Body of pancreas (tissue), 4 donors: ENCODE results near the gene CFAP46. TPM values are rescaled to one million over a fixed set of nuclear protein-coding genes. Genes with fewer than 3 reads are reported as not detected.

ENCODE experiments used
- ATAC-seq: fragments of 150-250 bp; one replicate; pipeline ENCODE4 v1.9.1; 2016
- DNase-seq, 4 donors: peaks; one replicate each; pipeline ENCODE4 v3.0.0-alpha.2; 2019
- H3K27ac ChIP-seq, 4 donors: fragments of 200-600 bp; sonication (generic); 1 replicate in 3 of 4; 2 replicates in 1 of 4; pipeline versions ENCODE4 v1.5.1 to v1.6.1; 2016 to 2019; ENCODE audit warnings: mild to moderate bottlenecking in 1 of 4, mixed read lengths in 1 of 4, moderate library complexity in 1 of 4
- H3K27me3 ChIP-seq, 2 donors: fragments of 200-600 bp; sonication (generic); one replicate each; pipeline ENCODE4 v1.6.0; 2016; ENCODE audit warnings: mild to moderate bottlenecking in 1 of 2
- H3K36me3 ChIP-seq, 2 donors: fragments of 200-600 bp; sonication (generic); replicated peaks in 1 of 2; 2 replicates each; pipeline ENCODE4 v1.5.1; 2016; ENCODE audit warnings: low read depth in 2 of 2; ENCODE audit not compliant: insufficient read depth in 1 of 2
- H3K4me1 ChIP-seq: fragments of 200-600 bp; sonication (generic); one replicate; pipeline ENCODE4 v1.6.0; 2016
- H3K4me3 ChIP-seq, 2 donors: fragments of 200-600 bp; sonication (generic); 1 replicate in 1 of 2; 2 replicates in 1 of 2; pipeline ENCODE4 v1.5.1; 2016 to 2019
- H3K9me3 ChIP-seq, 3 donors: fragments of 200-600 bp; sonication (generic); 1 replicate in 2 of 3; 2 replicates in 1 of 3; pipeline ENCODE4 v1.5.1; 2016
- CTCF ChIP-seq, 7 experiments: fragments of 450-650 bp in 4 of 7; fragments of 200-600 bp in 3 of 7; sonication (generic) in 3 of 7; IDR thresholded peaks; one replicate each; pipeline ENCODE4 v1.5.1; 2016 to 2019; ENCODE audit warnings: antibody characterized with exemption in 7 of 7
- POLR2A ChIP-seq, 3 donors: fragments of 450-650 bp; IDR thresholded peaks; one replicate each; pipeline ENCODE4 v1.6.1; 2016; ENCODE audit warnings: antibody characterized with exemption in 3 of 3, mild to moderate bottlenecking in 2 of 3
- WGBS, 2 donors: methylation state at CpG; one replicate each; pipeline ENCODE4 v1.1.5; 2017; 5-methylcytosine and 5-hydroxymethylcytosine counted together
- intact Hi-C: fragments of 100-400 bp; cut with DNase I; formaldehyde crosslinking; loops from one replicate; pipeline ENCODE4 v1.15.1; 2023
- total RNA-seq, 2 donors: library from RNA; depleted of rRNA; stranded (reverse); fragments of >200 nt; gene quantifications; one replicate each; pipeline ENCODE4 v1.1.0, GENCODE V29; 2016

CFAP46 gene
- total RNA-seq, 2 donors from 2014 or later = 0.33 to 0.52 TPM

DNA sequence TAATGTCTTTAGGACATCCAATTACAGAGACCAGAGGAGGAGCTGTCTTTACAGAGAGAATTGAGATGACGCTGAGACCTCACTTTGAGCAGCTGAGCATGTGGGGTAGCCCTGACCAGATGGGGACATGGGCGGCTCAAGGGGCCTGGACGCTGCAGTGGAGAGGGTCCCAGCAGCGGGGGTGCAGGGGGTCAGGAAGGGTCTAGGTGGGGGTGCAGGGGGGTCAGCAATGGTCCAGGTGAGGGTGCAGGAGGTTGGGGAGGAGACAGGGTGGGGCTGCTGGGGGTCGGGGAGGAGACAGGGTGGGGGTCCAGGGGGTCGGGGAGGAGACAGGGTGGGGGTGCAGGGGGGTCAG, 43.2 kb upstream of the CFAP46 start:
- intact Hi-C loops = no loop called here
- H3K4me1 ChIP-seq = no peaks in the 10 kb centered on the region
- no peak overlapping the region for H3K4me3 ChIP-seq
- no peak for DNase-seq
- no peaks in the 10 kb centered on the region for H3K9me3 ChIP-seq
- H3K36me3 ChIP-seq = no peaks in the 10 kb centered on the region
- H3K27ac ChIP-seq = no peak overlapping the region
- ATAC-seq = no peak
- H3K27me3 ChIP-seq = no peaks in the 10 kb centered on the region
- TF ChIP-seq CTCF (IDR thresholded peaks at IDR 0.05) = no peak
- TF ChIP-seq POLR2A (IDR thresholded peaks at IDR 0.05) = no peak
- WGBS, 2 donors = 42 to 76% methylated on average over 5 to 6 of the region's 6 CpGs

- intact Hi-C loops = no loop called here
- TF ChIP-seq POLR2A (IDR thresholded peaks at IDR 0.05) (no peak), CTCF (IDR thresholded peaks at IDR 0.05) (no peak)
- Histone ChIP-seq H3K4me3 (no peak overlapping the region), H3K4me1 (no peaks in the 10 kb centered on the region), H3K27ac (no peak overlapping the region), H3K36me3 (no peaks in the 10 kb centered on the region), H3K27me3 (no peaks in the 10 kb centered on the region), H3K9me3 (no peaks in the 10 kb centered on the region)
- DNase-seq = no peak
- no peak for ATAC-seq
- WGBS, 2 donors = 36 to 43% methylated on average over 8 to 21 of the region's 26 CpGs
These were observed 42.6 kb upstream of the CFAP46 start for GRCh38 chr10:132984801-132985545.

DNA sequence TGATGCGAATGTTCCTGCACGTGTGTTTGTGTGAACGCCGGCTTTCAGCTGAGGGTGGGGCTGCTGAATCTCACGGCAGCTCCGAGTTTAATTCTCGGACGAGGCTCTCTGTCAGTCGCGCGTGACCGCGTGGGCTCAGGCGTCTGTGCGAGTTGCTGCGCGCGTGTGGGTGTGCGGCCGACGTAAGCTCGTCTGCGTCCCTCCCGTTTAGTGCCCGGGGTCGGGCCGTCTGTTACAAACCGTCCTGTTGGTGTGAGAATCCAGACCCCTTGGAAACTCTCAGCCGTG, 41.6 kb upstream of the CFAP46 start:
- Histone ChIP-seq H3K27ac (no peak overlapping the region), H3K36me3 (no peaks in the 10 kb centered on the region), H3K9me3 (no peaks in the 10 kb centered on the region), H3K4me3 (no peak overlapping the region), H3K27me3 (no peaks in the 10 kb centered on the region), H3K4me1 (no peaks in the 10 kb centered on the region)
- intact Hi-C loops = no loop called here
- DNase-seq (no peak), ATAC-seq (no peak)
- TF ChIP-seq POLR2A (IDR thresholded peaks at IDR 0.05) = no peak
- TF ChIP-seq CTCF (IDR thresholded peaks at IDR 0.05) = no peak
- WGBS, 2 donors = 76 to 78% methylated on average over 24 to 29 of the region's 29 CpGs

DNA sequence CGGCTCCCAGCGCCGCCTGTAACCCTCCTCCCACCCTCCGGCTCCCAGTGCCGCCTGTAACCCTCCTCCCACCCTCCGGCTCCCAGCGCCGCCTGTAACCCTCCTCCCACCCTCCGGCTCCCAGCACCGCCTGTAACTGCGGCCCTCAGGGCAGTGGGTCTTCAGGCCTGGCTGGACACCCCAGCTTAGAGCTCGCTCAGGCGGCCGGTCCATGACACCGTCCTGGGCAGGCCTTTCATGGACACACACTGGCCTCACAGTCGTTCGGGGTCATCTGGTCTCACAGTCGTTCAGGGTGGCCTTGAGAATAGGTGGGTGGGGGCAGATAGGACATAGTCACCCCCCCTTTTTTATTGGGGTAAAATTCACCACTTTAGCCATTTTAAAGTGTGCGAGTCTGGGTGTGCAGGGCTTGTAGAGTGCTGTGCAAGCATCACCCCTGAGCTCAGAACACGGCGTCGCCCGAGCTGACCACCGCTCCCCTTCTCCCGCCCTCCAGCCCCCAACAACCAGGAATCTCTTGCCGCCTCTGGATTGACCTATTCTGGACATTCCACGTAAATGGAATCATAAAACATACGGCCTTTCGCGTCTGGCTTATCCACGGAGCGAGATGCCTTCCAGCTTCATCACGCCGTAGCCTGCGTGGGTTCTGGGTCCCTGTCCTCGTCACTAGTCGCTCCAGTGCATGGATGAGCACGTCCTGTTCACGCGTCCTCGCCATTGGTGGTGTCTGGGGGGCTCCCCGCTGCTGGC, 41.1 kb upstream of the CFAP46 start:
- ATAC-seq (no peak), DNase-seq (no peak)
- H3K36me3 ChIP-seq = no peaks in the 10 kb centered on the region
- intact Hi-C loops = no loop called here
- H3K27ac ChIP-seq = no peak overlapping the region
- TF ChIP-seq POLR2A (IDR thresholded peaks at IDR 0.05) (no peak), CTCF (IDR thresholded peaks at IDR 0.05) (no peak)
- no peaks in the 10 kb centered on the region for H3K4me1 ChIP-seq
- H3K27me3 ChIP-seq = no peaks in the 10 kb centered on the region
- 74 to 90% methylated on average over 24 to 33 of the region's 42 CpGs for WGBS, 2 donors
- H3K4me3 ChIP-seq = no peak overlapping the region
- no peaks in the 10 kb centered on the region for H3K9me3 ChIP-seq
